Neural progenitor cell (in vitro differentiated cells): Measurements from ENCODE around the gene ZNF292.

ENCODE experiments used
- EZH2phosphoT487 ChIP-seq: fragments of 200-600 bp; sonication (generic); IDR thresholded peaks from 2 replicates; pipeline ENCODE4 v1.6.1; 2017; ENCODE audit warnings: antibody characterized with exemption
- TF ChIP-seq, protein P1 (sequence below): fragments of 200-600 bp; sonication (generic); IDR thresholded peaks from 2 replicates; pipeline ENCODE4 v1.5.1; 2017; ENCODE audit warnings: antibody characterized with exemption, mild to moderate bottlenecking

DNA sequence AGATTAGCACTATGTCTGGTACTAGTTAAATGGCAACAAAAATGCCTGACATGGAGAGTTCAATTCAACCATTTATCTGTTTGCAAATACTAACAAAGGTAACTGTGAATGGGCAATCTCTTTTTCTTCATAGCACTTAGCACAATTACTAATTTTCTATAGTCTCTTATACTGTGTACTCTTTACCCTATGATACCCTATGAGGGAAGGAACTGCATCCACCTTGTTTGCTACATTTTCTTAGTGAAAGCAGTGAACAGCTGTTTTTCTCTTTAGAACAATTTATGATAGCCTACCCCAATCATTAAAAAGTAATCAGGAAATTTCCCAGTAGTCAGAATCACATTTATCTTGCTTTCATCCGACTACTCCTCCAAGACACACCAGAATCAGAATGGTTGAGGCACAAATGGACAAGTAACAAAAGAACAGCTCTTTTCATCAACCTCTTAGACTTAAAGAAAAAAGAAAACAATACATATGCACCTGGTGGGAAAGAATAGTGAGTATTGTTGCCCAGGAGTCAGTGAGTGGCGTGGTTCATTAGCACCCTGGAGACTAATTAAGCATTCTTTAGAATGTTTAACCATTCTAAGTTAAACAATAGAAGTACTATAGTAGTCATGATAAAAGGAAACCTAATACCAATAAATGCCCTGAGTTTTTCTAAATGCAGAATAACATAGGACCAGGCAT lies 16.7 kb downstream of the ZNF292 start:
- TF ChIP-seq, protein P1, sequence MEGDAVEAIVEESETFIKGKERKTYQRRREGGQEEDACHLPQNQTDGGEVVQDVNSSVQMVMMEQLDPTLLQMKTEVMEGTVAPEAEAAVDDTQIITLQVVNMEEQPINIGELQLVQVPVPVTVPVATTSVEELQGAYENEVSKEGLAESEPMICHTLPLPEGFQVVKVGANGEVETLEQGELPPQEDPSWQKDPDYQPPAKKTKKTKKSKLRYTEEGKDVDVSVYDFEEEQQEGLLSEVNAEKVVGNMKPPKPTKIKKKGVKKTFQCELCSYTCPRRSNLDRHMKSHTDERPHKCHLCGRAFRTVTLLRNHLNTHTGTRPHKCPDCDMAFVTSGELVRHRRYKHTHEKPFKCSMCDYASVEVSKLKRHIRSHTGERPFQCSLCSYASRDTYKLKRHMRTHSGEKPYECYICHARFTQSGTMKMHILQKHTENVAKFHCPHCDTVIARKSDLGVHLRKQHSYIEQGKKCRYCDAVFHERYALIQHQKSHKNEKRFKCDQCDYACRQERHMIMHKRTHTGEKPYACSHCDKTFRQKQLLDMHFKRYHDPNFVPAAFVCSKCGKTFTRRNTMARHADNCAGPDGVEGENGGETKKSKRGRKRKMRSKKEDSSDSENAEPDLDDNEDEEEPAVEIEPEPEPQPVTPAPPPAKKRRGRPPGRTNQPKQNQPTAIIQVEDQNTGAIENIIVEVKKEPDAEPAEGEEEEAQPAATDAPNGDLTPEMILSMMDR, result no peak
- no peak for TF ChIP-seq EZH2phosphoT487
